IPS-15b (cell line): ENCODE data around the gene HES6.

Experiments used
- H3K27me3 ChIP-seq: one replicate; pipeline ENCODE4 v1.6.1; 2013; ENCODE audit warnings: low read length; ENCODE audit not compliant: control insufficient read depth, insufficient read depth
- H3K36me3 ChIP-seq: one replicate; pipeline ENCODE4 v1.6.1; 2013; ENCODE audit warnings: low read length; ENCODE audit not compliant: control insufficient read depth, insufficient read depth
- H3K4me1 ChIP-seq: one replicate; pipeline ENCODE4 v1.6.1; 2013; ENCODE audit warnings: mild to moderate bottlenecking, low read length; ENCODE audit not compliant: control insufficient read depth, insufficient read depth
- H3K4me3 ChIP-seq: one replicate; pipeline ENCODE4 v1.5.1; 2013; ENCODE audit warnings: low read depth, low read length
- H3K9ac ChIP-seq: one replicate; pipeline ENCODE4 v1.6.1; 2013; ENCODE audit warnings: low read depth, mild to moderate bottlenecking, low read length
- H3K9me3 ChIP-seq: one replicate; pipeline ENCODE4 v1.6.1; 2013; ENCODE audit warnings: mild to moderate bottlenecking, low read length; ENCODE audit not compliant: control insufficient read depth, insufficient read depth

The HES6 gene

GRCh38 chr2:238247002-238247822 is 7.4 kb upstream of the HES6 start:
- Histone ChIP-seq H3K4me1 (no peaks in the 10 kb centered on the region), H3K36me3 (peaks cover 8% of the 10 kb centered on the region), H3K4me3 (no peak overlapping the region), H3K9ac (no peak overlapping the region), H3K27me3 (peaks cover 6% of the 10 kb centered on the region), H3K9me3 (no peaks in the 10 kb centered on the region)

GRCh38 chr2:238244151-238244550 is 4.3 kb upstream of the HES6 start:
- Histone ChIP-seq H3K9ac (no peak overlapping the region), H3K4me1 (no peaks in the 10 kb centered on the region), H3K36me3 (peaks cover 8% of the 10 kb centered on the region), H3K9me3 (no peaks in the 10 kb centered on the region), H3K27me3 (peaks cover 18% of the 10 kb centered on the region), H3K4me3 (no peak overlapping the region)

DNA sequence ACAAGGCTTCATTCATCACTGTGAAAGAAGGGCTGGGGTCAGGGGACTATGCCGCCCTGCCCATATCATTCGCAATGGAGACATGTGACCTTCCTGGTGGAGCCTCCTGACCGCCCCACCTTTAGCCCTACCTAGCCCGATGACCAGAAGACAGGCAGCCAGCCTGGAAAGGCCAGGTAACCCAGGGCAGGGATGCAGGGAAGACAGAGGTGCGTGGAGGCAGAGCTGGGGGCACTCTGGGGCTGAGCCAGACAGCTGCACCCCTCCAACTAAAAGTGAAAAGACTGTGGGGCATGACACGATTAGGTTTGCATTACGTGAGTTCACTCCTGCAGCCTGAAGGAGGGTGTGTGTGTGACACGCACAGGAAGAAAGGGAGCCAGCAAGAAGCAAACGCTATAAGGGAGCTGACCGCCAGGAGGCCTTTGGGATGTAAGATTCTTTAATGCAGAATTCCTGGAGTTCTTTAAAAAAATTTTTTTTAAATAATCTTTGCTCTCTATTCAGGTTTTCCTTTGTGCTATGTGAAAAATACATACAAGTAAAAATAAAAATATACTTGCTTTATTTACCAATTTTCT is 3.7 kb upstream of the HES6 start:
- peaks cover 8% of the 10 kb centered on the region for H3K36me3 ChIP-seq
- no peak overlapping the region for H3K9ac ChIP-seq
- H3K4me3 ChIP-seq, result no peak overlapping the region
- no peaks in the 10 kb centered on the region for H3K9me3 ChIP-seq
- H3K4me1 ChIP-seq, result no peaks in the 10 kb centered on the region
- H3K27me3 ChIP-seq, result peaks cover 24% of the 10 kb centered on the region

DNA sequence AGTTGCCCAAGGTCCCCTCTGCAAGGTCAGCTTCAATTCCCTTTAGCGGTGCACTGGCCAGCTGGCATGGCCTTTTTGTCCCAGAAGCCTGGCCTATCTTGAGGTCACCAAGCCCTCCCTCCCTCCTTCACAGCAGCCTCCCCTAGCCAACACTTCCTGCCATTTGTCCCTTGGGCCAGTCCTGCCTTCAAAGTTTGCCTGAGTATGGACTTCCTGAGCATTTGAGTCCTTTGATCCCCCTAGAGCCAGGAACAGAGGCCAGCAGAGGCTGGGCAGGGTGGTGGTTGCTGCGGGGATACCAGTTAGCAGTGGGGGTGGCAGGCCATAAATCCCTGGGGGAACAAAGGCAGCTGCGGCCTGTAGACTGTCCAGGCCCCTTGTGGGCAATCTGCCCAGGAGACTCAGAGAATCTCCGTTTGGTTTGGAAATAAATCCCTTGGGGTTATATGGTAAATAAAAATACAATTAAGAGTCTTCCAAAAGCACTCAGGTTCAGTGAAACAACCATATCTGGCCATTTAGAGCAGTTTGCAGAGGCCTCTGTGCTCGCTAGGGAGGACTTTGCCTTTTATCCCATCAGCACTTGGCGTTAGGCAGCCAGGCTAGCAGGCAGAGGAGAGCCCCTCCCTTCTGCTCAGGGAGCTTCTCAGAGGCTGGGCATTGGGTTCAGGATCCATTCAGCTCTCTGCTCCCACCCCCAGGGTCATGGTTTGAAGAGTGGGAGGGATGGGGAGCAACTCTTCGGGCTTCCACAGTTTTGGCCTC is 3.1 kb upstream of the HES6 start:
- H3K4me1 ChIP-seq, result no peaks in the 10 kb centered on the region
- peaks cover 31% of the 10 kb centered on the region for H3K27me3 ChIP-seq
- H3K9ac ChIP-seq, result no peak overlapping the region
- no peak overlapping the region for H3K4me3 ChIP-seq
- H3K9me3 ChIP-seq, result no peaks in the 10 kb centered on the region
- peaks cover 6% of the 10 kb centered on the region for H3K36me3 ChIP-seq

DNA sequence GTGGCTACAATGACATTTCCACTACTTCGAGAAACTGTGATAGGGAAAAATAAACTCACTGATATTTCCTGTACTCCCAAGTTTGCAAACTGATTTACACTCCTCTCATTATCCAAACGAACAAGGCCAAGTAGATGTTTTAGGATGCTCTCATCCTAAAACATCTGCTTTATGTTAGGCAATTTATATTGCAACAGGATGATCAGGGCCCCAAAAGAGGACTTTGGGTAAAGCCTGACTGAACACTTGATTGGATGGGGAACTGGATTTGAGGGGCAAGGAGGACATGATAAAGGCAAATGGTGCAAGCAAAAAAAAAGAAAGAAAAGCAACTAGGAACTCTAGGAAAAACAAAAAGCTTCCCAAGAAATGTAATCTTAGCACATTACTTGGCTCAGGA is 2.1 kb upstream of the HES6 start:
- peaks cover 40% of the 10 kb centered on the region for H3K27me3 ChIP-seq
- no peak overlapping the region for H3K9ac ChIP-seq
- H3K4me3 ChIP-seq, result no peak overlapping the region
- peaks cover 3% of the 10 kb centered on the region for H3K36me3 ChIP-seq
- no peaks in the 10 kb centered on the region for H3K4me1 ChIP-seq
- H3K9me3 ChIP-seq, result no peaks in the 10 kb centered on the region

DNA sequence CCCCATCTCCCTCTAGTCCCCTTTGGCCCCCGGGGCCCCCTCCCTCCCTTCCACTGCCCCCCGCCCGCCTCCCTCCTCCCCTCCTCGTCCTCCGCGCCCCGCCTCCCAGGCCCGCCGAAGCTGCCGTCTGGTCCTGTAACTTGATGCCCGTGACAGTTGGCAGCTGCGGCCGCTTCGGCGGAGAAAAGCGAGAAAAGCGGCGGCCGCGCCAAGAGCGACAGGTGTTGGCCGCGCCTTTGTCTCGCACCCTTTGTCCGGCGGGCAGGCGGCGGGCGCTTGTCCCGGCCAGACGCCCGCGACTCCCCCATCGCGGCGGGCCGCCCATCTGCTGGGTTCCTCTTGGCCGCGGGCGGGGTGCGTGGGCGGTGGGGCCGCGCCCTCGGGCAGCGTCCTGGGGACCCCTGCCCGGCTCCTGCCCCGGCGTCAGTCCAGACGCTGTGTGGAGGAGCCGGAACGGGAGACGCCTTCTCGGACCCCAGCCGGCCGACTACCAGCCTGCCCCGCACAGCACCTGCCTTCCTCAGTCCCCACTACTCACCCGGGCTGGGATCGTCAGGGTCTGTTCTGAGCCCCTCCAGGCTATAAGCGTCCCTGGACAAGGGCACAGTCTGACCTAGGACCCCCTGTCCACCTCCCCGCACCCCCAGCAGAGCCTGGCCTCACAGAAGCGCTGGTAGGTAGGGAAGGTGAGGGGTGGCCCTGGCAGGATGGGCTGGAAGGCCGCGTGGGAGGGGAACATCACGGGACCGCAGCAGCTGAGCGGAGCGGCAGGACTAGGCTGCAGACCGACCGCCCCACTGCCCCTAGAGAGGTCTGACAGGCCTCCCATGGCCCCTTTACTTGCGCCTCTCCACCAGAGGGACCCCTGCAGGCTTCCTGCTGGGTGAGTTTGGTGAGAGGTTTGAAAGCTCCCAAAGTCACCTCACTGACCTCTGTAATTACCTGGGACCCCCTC is 1.2 kb upstream of the HES6 start:
- H3K4me1 ChIP-seq, result no peaks in the 10 kb centered on the region
- peaks cover 3% of the 10 kb centered on the region for H3K36me3 ChIP-seq
- H3K9me3 ChIP-seq, result no peaks in the 10 kb centered on the region
- H3K9ac ChIP-seq, result no peak overlapping the region
- H3K4me3 ChIP-seq, result peak overlapping the region; percentile 67
- H3K27me3 ChIP-seq, result peaks cover 50% of the 10 kb centered on the region

DNA sequence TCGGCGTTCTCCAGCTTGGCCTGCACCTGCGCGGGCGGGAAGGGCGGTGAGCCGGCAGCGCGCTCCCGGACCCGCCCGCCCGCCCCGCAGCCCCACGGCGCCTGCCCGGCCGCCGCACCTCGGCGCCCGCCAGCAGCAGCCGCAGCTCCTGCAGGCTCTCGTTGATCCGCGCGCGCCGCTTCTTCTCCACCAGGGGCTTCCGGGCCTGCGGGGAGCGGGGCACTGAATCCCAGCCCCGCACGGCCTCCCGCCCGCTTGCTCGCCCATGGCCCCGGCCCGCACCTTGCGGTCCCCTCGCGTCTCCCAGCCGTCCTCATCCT is 335 bp downstream of the HES6 start:
- no peaks in the 10 kb centered on the region for H3K9me3 ChIP-seq
- H3K4me1 ChIP-seq, result no peaks in the 10 kb centered on the region
- H3K27me3 ChIP-seq, result peaks cover 60% of the 10 kb centered on the region
- H3K36me3 ChIP-seq, result no peaks in the 10 kb centered on the region
- H3K9ac ChIP-seq, result no peak overlapping the region
- peak overlapping the region; percentile 50 for H3K4me3 ChIP-seq

DNA sequence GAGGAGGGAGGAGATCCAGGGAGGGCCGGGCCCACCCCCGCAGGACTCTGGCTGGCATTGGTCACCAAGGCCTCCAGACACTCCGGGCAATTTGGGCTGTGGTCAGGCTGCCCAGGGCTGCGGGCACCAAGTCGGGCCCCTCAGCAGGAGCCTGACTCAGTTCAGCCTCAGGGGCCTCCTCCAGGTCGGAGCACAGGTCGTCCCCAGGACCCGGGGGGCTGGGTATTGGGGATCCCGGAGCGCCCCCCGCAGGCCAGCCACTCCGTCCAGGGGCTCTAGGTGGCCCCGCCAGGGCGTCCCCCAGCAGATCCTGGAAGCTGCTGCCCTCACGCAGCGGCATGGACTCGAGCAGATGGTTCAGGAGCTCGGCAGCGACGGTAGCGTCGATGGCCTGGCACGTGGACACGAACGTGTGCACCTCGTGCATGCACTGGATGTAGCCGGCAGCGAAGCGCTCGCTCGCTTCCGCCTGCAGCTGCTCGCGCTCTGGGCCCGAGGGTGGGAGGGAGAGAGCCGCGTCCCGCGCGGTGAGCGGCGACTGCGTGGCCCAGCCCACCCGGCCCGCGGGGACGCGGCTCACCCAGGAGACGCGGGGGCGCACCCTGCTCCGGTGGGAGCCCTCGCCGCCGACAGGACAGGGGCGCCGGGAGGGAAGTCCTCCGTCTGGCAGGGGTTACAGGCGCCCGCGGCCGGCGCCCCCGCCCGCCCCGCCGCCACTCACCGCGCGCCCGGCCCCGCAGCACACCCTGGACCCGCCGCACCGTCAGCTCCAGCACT is 884 bp downstream of the HES6 start:
- peaks cover 60% of the 10 kb centered on the region for H3K27me3 ChIP-seq
- no peak overlapping the region for H3K9ac ChIP-seq
- H3K4me3 ChIP-seq, result peak overlapping the region; percentile 46
- H3K4me1 ChIP-seq, result no peaks in the 10 kb centered on the region
- H3K36me3 ChIP-seq, result no peaks in the 10 kb centered on the region
- no peaks in the 10 kb centered on the region for H3K9me3 ChIP-seq

DNA sequence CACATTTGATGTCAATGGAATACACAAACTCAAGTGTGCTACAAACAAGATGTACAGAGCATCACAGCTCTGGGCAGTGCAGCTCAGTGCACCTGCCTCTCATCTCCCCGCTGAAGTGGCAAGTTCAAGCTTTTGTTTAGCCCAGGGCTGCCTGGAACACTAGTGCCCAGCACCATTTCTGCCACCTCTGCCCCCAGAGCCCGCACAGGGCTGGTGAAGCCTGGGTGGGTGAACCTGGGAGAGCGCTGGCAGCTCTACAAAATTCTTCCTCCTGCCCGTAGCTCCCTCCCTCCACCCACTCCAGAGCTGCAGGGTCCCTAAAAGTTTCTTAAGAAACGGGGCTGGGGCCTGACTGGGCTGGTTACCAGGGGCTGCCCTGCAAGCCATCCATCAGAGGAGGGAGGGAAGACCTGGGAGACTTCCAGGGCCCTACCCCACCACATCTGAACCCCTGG is 1.5 kb downstream of the HES6 start:
- no peaks in the 10 kb centered on the region for H3K9me3 ChIP-seq
- no peak overlapping the region for H3K4me3 ChIP-seq
- peaks cover 60% of the 10 kb centered on the region for H3K27me3 ChIP-seq
- no peaks in the 10 kb centered on the region for H3K4me1 ChIP-seq
- no peak overlapping the region for H3K9ac ChIP-seq
- no peaks in the 10 kb centered on the region for H3K36me3 ChIP-seq

GRCh38 chr2:238237431-238238135 is 2.3 kb downstream of the HES6 start:
- no peak overlapping the region for H3K4me3 ChIP-seq
- H3K9ac ChIP-seq, result no peak overlapping the region
- H3K27me3 ChIP-seq, result peaks cover 58% of the 10 kb centered on the region
- H3K9me3 ChIP-seq, result no peaks in the 10 kb centered on the region
- no peaks in the 10 kb centered on the region for H3K36me3 ChIP-seq
- no peaks in the 10 kb centered on the region for H3K4me1 ChIP-seq
